DND-41 (cell line): ENCODE results near the gene ZFC3H1.

Source experiments
- CTCF ChIP-seq: IDR thresholded peaks from 2 replicates; pipeline ENCODE4 v1.5.1; 2012; ENCODE audit warnings: borderline replicate concordance, low read length, moderate library complexity, mild to moderate bottlenecking; ENCODE audit not compliant: poor library complexity, severe bottlenecking; ENCODE audit errors: extremely low read depth
- EZH2 ChIP-seq: IDR thresholded peaks from 3 replicates; pipeline ENCODE4 v1.6.1; 2012; ENCODE audit warnings: borderline replicate concordance, low read depth, mild to moderate bottlenecking, moderate library complexity, low read length, inconsistent platforms; ENCODE audit not compliant: severe bottlenecking

GRCh38 chr12:71576496-71576895 is 87.2 kb downstream of the ZFC3H1 start:
- no peak for TF ChIP-seq CTCF
- no peak for TF ChIP-seq EZH2
